Right atrium auricular region (tissue), 2 donors: ENCODE results near the gene SCN2A. TPM values are rescaled to one million over a fixed set of nuclear protein-coding genes. Genes with fewer than 3 reads are reported as not detected.

Experiments used
- DNase-seq: peaks from one replicate; pipeline ENCODE4 v3.0.0-alpha.2; 2019; ENCODE audit warnings: low spot score
- H3K27ac ChIP-seq, 2 donors: fragments of 200-600 bp; sonication (generic); 1 replicate in 1 of 2; 2 replicates in 1 of 2; pipeline ENCODE4 v1.5.1; 2016 to 2019
- H3K27me3 ChIP-seq, 2 donors: fragments of 200-600 bp; sonication (generic); one replicate each; pipeline versions ENCODE4 v1.5.1 to v1.6.0; 2017 to 2019
- H3K36me3 ChIP-seq: fragments of 200-600 bp; sonication (generic); one replicate; pipeline ENCODE4 v1.5.1; 2016
- H3K4me1 ChIP-seq, 2 donors: fragments of 200-600 bp; sonication (generic); one replicate each; pipeline versions ENCODE4 v1.5.1 to v1.6.0; 2017 to 2019
- H3K4me3 ChIP-seq, 2 donors: fragments of 200-600 bp; sonication (generic); 1 replicate in 1 of 2; 2 replicates in 1 of 2; pipeline ENCODE4 v1.5.1; 2017 to 2019; ENCODE audit warnings: mild to moderate bottlenecking in 1 of 2, moderate library complexity in 1 of 2
- H3K9me3 ChIP-seq, 2 donors: fragments of 200-600 bp; sonication (generic); one replicate each; pipeline ENCODE4 v1.5.1; 2019
- total RNA-seq, 2 donors: library from RNA; depleted of rRNA; stranded (reverse); fragments of >200 nt; gene quantifications; one replicate each; pipeline ENCODE4 v1.1.0, GENCODE V29; 2016
- TF ChIP-seq, protein P1 (sequence below), 2 donors: fragments of 200-600 bp; sonication (generic); IDR thresholded peaks; one replicate each; pipeline ENCODE4 v1.5.1; 2019; ENCODE audit warnings: antibody characterized with exemption in 2 of 2

The SCN2A gene
- total RNA-seq, 2 donors from 2014 or later, result 0.39 to 1.0 TPM

- Histone ChIP-seq H3K36me3 (no peaks in the 10 kb centered on the region), H3K27ac (no peak overlapping the region), H3K9me3 (no peaks in the 10 kb centered on the region), H3K27me3 (no peaks in the 10 kb centered on the region), H3K4me1 (no peaks in the 10 kb centered on the region), H3K4me3 (no peak overlapping the region)
- TF ChIP-seq, protein P1, sequence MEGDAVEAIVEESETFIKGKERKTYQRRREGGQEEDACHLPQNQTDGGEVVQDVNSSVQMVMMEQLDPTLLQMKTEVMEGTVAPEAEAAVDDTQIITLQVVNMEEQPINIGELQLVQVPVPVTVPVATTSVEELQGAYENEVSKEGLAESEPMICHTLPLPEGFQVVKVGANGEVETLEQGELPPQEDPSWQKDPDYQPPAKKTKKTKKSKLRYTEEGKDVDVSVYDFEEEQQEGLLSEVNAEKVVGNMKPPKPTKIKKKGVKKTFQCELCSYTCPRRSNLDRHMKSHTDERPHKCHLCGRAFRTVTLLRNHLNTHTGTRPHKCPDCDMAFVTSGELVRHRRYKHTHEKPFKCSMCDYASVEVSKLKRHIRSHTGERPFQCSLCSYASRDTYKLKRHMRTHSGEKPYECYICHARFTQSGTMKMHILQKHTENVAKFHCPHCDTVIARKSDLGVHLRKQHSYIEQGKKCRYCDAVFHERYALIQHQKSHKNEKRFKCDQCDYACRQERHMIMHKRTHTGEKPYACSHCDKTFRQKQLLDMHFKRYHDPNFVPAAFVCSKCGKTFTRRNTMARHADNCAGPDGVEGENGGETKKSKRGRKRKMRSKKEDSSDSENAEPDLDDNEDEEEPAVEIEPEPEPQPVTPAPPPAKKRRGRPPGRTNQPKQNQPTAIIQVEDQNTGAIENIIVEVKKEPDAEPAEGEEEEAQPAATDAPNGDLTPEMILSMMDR (IDR thresholded peaks at IDR 0.05), result no peak
- no peak for DNase-seq
Measured at GRCh38 chr2:165406173-165406572, 167.0 kb downstream of the SCN2A start.

DNA sequence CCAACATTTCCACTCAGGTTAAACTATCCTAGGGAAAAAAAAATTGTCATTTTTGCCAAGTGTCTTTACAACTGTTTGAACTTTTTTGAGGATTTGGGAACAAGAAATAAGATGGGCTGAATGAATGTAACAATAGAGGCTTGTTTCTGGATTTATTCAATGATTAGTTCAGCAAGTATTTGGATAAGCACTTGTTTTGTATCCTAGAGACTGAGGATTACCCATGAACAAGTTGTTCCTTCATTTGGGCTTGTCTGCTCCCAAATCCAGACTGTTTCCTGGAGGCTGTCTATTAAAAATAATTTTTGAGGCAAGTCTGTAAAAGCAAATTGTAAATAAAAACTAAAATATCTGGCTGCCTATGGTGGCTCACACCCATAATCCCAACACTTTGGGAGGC is 168.3 kb downstream of the SCN2A start:
- Histone ChIP-seq H3K4me3 (no peak overlapping the region), H3K36me3 (no peaks in the 10 kb centered on the region), H3K4me1 (no peaks in the 10 kb centered on the region), H3K27me3 (no peaks in the 10 kb centered on the region), H3K9me3 (no peaks in the 10 kb centered on the region), H3K27ac (peak overlapping the region in 1 of 2 donors; percentile 18)
- TF ChIP-seq, protein P1 (IDR thresholded peaks at IDR 0.05), result no peak
- no peak for DNase-seq

GRCh38 chr2:165408186-165408585 is 169.0 kb downstream of the SCN2A start:
- Histone ChIP-seq H3K9me3 (no peaks in the 10 kb centered on the region), H3K27ac (peak overlapping the region in 1 of 2 donors; percentile 18), H3K4me1 (no peaks in the 10 kb centered on the region), H3K4me3 (no peak overlapping the region), H3K27me3 (no peaks in the 10 kb centered on the region), H3K36me3 (no peaks in the 10 kb centered on the region)
- no peak for DNase-seq
- TF ChIP-seq, protein P1 (IDR thresholded peaks at IDR 0.05), result no peak

DNA sequence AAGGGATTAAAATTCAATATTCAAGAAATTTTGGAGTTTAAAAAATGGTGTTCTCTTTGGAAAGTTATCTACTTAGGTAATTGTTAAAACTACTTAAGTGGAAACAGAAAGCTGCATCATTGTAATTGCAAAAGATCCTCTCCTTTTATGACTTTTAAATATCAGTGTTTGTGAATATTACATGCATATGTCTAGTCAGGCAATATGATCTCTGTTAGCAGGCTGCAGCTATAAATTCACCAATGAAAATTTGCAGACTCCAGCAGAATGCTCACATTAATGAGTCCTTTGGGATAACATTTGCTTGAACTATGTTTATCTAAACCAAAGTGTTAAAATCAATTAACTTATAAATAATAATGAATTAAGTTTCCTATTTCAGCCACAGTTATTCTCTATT is 171.1 kb downstream of the SCN2A start:
- TF ChIP-seq, protein P1 (IDR thresholded peaks at IDR 0.05), result no peak
- Histone ChIP-seq H3K9me3 (no peaks in the 10 kb centered on the region), H3K4me3 (no peak overlapping the region), H3K36me3 (no peaks in the 10 kb centered on the region), H3K27me3 (no peaks in the 10 kb centered on the region), H3K4me1 (no peaks in the 10 kb centered on the region), H3K27ac (no peak overlapping the region)
- no peak for DNase-seq

DNA sequence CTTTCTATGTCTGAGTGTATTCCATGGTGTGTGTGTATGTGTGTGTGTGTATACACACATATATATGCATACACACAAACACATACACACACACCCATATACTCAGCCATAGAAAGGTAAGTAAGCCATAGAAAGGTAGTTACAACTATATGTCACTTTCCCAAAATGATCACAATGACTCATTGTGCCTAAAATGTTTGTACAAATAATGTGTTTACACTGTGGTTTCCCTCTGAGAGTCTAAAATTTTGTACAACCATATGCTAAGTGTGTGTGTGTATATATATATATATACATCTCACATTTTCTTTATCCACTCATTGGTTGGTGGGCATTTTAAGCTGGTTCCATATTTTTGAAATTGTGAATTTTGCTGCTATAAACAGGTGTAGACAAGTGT is 175.0 kb downstream of the SCN2A start:
- TF ChIP-seq, protein P1 (IDR thresholded peaks at IDR 0.05), result no peak
- H3K36me3 ChIP-seq, result no peaks in the 10 kb centered on the region
- DNase-seq, result no peak
- no peaks in the 10 kb centered on the region for H3K4me1 ChIP-seq
- no peak overlapping the region for H3K27ac ChIP-seq
- peaks cover 0 to 7% of the 10 kb centered on the region in 2 donors for H3K9me3 ChIP-seq
- no peak overlapping the region for H3K4me3 ChIP-seq
- H3K27me3 ChIP-seq, result no peaks in the 10 kb centered on the region

- no peaks in the 10 kb centered on the region for H3K36me3 ChIP-seq
- H3K9me3 ChIP-seq, result peaks cover 0 to 7% of the 10 kb centered on the region in 2 donors
- no peak overlapping the region for H3K27ac ChIP-seq
- no peaks in the 10 kb centered on the region for H3K4me1 ChIP-seq
- TF ChIP-seq, protein P1 (IDR thresholded peaks at IDR 0.05), result no peak
- DNase-seq, result no peak
- no peak overlapping the region for H3K4me3 ChIP-seq
- no peaks in the 10 kb centered on the region for H3K27me3 ChIP-seq
Measured at GRCh38 chr2:165417009-165417408, 177.8 kb downstream of the SCN2A start.
